Effector CD4-positive, alpha-beta T cell (primary cell): ENCODE measurements around the gene TMEM119.
"Not testable (repeated sequence)": the region's sequence is repeated elsewhere in the genome, so short reads cannot be mapped to it uniquely, and the experiment has no call there.

ENCODE experiments used
- DNase-seq: peaks from one replicate; pipeline ENCODE4 v3.0.0-alpha.2; 2020

The TMEM119 gene

DNA sequence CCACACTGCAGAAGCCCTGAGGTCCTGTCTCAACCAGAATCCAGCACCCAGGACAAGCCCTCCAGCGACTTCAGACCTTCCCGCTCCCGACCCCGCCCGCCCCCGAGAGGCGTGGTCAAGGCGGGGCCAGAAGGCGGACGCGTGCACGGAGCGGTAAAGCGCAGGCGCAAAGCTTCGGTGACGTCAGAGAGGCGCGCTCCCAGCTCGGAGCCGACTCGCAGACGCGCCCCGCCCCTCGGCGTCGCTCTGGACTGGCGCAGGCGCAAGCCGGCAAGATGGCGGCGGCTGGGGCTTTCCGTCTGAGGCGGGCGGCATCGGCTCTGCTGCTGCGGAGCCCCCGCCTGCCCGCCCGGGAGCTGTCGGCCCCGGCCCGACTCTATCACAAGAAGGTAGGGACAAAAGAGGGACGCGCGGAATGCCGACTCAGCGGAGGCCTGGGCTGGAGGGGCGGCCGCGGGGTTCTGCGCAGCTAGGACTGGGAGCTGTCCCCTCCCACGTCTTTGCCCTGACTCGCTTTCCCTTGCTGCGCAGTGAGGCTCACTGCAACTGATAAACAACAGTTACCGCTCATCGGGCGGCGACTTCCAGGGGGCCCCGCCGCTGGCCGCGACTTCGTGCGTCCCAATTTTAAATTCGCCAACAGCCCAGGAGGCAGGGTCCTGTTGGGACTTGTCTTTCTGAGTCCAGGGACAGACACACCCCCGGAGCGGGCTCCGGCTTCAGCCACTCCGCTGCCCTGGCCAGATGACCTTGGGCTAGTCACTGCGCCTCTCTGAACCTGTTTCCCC is 35.3 kb downstream of the TMEM119 start, which contains the start of gene ISCU:
Gene ISCU (plus strand): TSS at position 249 of the 788 bp plus-strand sequence. CDS start 27 bp downstream, at position 276.
- peak; percentile 99 for DNase-seq

GRCh38 chr12:108561852-108562347 is 36.0 kb downstream of the TMEM119 start:
- DNase-seq, result peak; percentile 7

GRCh38 chr12:108560752-108561719 is 36.8 kb downstream of the TMEM119 start, which contains the start of gene SART3:
TSS of gene SART3 (minus strand) at chr12:108561173. CDS start at chr12:108561154, 19 bp downstream.
- DNase-seq, result peak; percentile 76

GRCh38 chr12:108560321-108560721 is 37.6 kb downstream of the TMEM119 start:
- no peak for DNase-seq

DNA sequence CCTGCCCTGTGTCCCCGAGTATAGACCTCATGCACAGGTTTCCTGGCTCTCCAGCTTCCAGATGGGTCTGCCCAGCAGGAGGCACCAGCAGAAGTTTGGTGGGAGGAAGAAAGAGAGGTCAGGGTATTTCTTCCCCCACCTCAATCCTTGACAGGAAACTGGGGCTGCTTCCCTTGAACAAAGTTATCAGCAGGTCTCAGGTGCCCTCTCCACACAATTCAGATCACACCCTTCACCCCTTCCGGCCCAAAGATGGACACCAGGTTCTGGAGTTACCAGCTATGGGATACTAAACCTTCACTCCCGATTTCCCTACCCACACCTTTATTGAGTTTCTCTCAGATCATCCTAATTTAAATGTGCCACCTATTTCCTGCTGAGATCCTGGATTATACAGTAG is 38.1 kb downstream of the TMEM119 start:
- no peak for DNase-seq

- DNase-seq, result no peak
These were observed 38.8 kb downstream of the TMEM119 start for GRCh38 chr12:108559007-108559655.

DNA sequence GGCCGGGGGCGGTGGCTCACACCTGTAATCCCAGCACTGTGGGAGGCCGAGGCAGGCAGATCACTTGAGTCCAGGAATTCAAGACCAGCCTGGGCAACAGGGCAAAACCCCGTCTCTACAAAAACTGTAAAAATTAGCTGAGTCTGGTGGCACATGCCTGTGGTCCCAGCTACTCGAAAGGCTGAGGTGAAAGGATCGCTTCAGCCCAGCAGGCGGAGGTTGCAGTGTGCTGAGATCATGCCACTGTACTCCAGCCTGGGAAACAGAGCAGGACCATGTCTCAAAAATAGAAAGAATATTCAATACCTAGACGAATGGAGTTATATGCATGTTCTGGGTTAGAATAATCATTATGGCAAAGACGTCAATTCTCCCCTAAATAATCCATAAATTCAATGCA is 42.5 kb downstream of the TMEM119 start:
- DNase-seq, result not testable (repeated sequence)

- DNase-seq, result no peak
These were observed 44.1 kb downstream of the TMEM119 start for GRCh38 chr12:108553799-108554198.

GRCh38 chr12:108551535-108551934 is 46.3 kb downstream of the TMEM119 start:
- DNase-seq, result no peak

GRCh38 chr12:108548954-108549521 is 48.8 kb downstream of the TMEM119 start:
- DNase-seq, result no peak

- DNase-seq, result no peak
These were observed 50.2 kb downstream of the TMEM119 start for GRCh38 chr12:108547686-108548085.

- no peak for DNase-seq
These were observed 54.2 kb downstream of the TMEM119 start for GRCh38 chr12:108543652-108544051.

DNA sequence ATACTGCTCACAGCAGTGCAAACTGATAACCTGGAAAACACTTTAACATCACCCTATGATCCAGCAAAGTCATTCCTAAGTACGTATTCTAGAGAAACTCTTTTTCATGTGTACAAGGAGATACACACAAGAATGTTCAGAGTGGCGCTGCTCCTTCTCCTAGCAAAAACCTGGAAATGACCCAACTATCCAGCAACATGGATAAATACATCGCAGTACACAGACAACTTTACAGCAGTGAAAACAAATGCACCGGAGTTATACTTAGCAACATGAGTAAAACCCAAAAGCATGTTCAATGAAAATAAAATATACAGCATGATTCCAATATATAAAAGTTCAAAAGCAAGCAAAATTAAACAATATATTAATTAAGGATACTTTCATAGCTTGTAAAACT is 55.6 kb downstream of the TMEM119 start:
- no peak for DNase-seq
